Bronchial epithelial cell (primary cell): Measurements from ENCODE around the gene PLEKHA6. TPM values are rescaled to one million over a fixed set of nuclear protein-coding genes. Genes with fewer than 3 reads are reported as not detected.
A peak's percentile ranks its signal among the peaks of the same experiment; 100 is the strongest.

Source experiments
- DNase-seq: peaks from one replicate; pipeline ENCODE4 v3.0.0-alpha.2; 2010; ENCODE audit warnings: low read depth
- FAIRE-seq: peaks from 2 replicates; lab custom pipeline; 2011; peaks lifted over from hg19 to GRCh38; lab: Jason Lieb, UNC
- H3K27me3 ChIP-seq: 2 replicates; pipeline ENCODE4 v1.5.1; 2011; ENCODE audit warnings: low read length; ENCODE audit not compliant: control insufficient read depth, insufficient read depth
- H3K36me3 ChIP-seq: 2 replicates; pipeline ENCODE4 v1.5.1; 2011; ENCODE audit warnings: low read length; ENCODE audit not compliant: control insufficient read depth, insufficient read depth
- H3K4me3 ChIP-seq: 2 replicates; pipeline ENCODE4 v1.5.1; 2011; ENCODE audit warnings: mild to moderate bottlenecking, low read depth, low read length, control low read depth
- total RNA-seq: library from RNA; depleted of rRNA; stranded (reverse); fragments of >200 nt; gene quantifications from 2 replicates; pipeline ENCODE4 v1.2.1, GENCODE V29; 2014
- TF ChIP-seq, protein P1 (sequence below): IDR thresholded peaks from 2 replicates; pipeline ENCODE4 v1.5.1; 2011; ENCODE audit warnings: mild to moderate bottlenecking, moderate library complexity, low read length, control low read depth, inconsistent platforms; ENCODE audit not compliant: insufficient read depth, severe bottlenecking

Gene PLEKHA6
- total RNA-seq, 1 donor from 2014 or later, result 2.1 TPM

DNA sequence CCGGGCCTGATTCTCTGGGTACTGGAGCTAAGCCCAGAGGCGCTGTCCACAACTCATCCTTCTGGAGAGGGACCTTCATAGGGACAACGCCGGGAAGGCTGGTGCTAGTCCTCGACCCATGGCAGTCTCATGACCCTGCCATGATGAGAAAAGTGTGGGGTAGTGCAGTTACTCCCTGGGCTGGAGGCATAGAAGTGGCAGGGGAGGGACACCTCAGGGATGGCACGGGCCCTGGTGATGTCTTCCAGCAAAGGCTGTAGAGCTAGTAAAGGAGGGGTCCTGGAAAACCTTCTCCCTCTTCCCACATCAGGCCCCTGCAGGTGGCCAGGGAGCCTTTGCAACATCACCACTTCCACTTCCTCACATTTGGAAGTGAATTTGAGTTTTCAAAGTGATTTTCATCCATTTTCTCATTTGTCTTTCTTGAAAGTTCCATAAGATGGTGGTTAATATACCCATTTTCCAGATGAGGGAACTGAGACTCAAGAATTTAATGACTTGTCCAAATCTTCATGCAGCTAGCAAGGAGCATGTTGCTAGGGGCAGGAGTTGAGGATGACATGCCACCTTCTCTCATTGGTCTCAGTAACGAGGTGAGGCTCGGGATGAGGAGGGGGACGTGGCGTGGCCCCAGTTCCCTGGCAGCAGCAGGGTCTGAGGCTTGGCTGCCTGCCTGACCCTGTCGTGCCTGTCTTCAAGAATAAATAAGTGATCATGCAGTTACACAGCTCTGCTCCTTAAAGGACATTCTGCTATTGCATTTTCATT is 142.7 kb downstream of the PLEKHA6 start:
- Histone ChIP-seq H3K27me3 (no peaks in the 10 kb centered on the region), H3K36me3 (no peaks in the 10 kb centered on the region), H3K4me3 (no peak overlapping the region)
- FAIRE-seq (no peak), DNase-seq (no peak)
- TF ChIP-seq, protein P1, sequence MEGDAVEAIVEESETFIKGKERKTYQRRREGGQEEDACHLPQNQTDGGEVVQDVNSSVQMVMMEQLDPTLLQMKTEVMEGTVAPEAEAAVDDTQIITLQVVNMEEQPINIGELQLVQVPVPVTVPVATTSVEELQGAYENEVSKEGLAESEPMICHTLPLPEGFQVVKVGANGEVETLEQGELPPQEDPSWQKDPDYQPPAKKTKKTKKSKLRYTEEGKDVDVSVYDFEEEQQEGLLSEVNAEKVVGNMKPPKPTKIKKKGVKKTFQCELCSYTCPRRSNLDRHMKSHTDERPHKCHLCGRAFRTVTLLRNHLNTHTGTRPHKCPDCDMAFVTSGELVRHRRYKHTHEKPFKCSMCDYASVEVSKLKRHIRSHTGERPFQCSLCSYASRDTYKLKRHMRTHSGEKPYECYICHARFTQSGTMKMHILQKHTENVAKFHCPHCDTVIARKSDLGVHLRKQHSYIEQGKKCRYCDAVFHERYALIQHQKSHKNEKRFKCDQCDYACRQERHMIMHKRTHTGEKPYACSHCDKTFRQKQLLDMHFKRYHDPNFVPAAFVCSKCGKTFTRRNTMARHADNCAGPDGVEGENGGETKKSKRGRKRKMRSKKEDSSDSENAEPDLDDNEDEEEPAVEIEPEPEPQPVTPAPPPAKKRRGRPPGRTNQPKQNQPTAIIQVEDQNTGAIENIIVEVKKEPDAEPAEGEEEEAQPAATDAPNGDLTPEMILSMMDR, result no peak

DNA sequence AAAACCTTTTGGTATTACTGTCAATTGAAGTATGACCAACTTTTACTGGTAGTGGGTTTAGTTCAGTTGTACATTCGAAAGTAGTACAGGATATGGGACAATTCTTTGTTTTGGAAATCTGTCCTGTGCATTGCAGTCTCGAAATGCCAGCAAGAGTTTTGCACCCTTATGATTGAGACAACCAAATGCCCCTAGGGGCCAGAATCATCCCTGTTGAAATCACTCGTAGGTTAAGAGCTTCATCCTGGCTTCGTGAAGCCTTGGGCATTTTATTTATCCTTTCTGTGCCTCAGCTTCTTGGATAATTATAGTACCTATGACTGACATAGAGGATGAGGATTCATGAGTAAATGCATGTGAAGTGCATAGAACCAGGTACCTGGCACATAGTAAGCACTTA is 143.5 kb downstream of the PLEKHA6 start:
- FAIRE-seq (no peak), DNase-seq (no peak)
- Histone ChIP-seq H3K36me3 (no peaks in the 10 kb centered on the region), H3K27me3 (no peaks in the 10 kb centered on the region), H3K4me3 (no peak overlapping the region)
- TF ChIP-seq, protein P1, result no peak

DNA sequence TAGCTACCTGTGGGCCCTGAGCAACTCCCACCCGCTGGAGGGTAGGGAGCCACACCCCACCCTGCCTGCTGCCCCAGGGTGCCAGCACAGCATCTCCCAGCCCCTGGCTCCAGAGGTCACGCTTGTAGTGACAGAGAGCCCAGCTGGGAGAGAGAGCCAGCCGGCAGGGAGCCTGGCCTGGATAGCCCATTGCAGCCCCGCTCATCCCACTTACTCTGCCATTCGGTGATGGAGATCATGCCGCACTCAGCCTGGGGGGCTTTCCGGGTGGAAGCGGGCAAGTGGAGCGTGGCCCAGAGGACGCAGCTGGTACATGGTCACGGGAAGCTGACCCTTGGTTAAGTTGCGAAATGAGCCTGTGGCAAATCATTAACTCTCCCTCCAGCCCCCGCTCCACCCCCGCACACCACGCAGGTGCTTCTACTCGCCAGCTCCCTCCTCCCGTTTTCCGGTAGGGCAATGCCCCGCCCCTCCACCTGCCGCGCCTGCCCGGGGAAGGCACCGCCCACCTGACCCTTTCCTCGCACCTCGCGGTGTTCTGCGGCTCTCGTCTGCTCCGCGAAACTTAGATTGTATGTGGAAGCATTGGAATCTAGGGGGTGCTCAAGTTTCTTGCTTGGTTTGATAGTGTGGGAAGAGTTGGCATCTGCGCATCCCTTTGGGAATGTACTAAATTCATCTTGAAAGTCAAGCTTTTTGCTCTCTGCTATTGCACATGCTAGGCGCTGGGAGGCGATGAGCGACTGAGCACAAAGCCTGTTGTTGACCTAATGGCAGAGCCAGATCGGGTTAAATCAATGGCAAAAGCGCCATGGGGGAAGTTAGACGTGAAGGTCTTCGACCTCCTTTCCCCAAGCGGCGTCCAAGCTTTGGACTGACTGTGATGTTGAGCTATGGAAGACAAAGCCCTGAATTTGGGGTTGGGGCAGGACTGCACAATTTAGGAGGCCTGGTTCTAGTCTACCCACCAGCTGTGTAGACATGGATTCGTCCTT is 145.8 kb downstream of the PLEKHA6 start, which contains the start of gene GOLT1A:
TSS of gene GOLT1A (minus strand) at position 321 of the 995 bp plus-strand sequence. CDS start at position 239, 82 bp downstream.
- H3K4me3 ChIP-seq, result peak within 1 kb of the TSS; percentile 13
- TF ChIP-seq, protein P1, result peak; percentile 73
- no peak for FAIRE-seq
- no peaks in the 10 kb centered on the region for H3K36me3 ChIP-seq
- DNase-seq, result peak; percentile 74
- no peaks in the 10 kb centered on the region for H3K27me3 ChIP-seq

DNA sequence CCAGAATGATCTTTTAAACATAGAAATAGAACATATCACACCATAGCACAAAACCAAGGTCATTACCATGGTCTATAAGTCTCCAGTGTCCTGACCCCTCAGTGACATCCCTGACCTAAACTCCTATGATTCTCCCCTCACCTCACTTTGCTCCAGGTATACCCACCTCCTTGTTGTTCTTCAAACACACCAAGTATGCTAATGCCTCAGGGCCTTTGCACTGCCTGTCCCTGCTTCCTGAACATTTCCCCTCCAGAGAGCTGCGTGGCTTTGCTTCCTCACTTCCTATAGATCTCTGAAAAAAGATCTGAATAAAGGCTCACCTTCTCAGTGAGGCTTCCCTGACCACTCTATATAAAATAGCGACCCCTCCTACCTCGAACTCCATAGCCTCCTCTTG is 147.0 kb downstream of the PLEKHA6 start:
- Histone ChIP-seq H3K4me3 (no peak overlapping the region), H3K36me3 (no peaks in the 10 kb centered on the region), H3K27me3 (no peaks in the 10 kb centered on the region)
- TF ChIP-seq, protein P1, result no peak
- FAIRE-seq (no peak), DNase-seq (no peak)

DNA sequence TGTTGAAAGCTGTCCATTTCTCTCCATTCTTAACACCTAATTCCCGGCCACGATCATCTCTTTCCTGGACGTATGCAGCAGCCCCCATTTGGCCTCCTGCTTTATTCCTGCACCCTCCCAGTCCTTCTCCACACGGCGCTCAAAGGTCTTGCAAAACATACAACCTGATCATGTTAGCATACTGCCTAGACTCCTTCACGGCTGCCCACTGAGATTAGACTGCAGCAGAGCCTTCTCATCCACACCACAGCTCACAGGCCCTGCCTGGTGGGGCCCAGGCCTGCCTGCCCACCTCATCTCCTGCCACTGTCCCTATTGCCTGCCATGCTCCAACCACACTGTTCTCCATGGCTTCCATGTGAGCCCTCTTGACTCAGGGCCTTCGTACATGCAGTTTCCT is 148.7 kb downstream of the PLEKHA6 start:
- no peaks in the 10 kb centered on the region for H3K36me3 ChIP-seq
- DNase-seq (no peak), FAIRE-seq (no peak)
- no peaks in the 10 kb centered on the region for H3K27me3 ChIP-seq
- H3K4me3 ChIP-seq, result no peak overlapping the region
- TF ChIP-seq, protein P1, result no peak
